ENCODE results near the gene FMN1.

DNA sequence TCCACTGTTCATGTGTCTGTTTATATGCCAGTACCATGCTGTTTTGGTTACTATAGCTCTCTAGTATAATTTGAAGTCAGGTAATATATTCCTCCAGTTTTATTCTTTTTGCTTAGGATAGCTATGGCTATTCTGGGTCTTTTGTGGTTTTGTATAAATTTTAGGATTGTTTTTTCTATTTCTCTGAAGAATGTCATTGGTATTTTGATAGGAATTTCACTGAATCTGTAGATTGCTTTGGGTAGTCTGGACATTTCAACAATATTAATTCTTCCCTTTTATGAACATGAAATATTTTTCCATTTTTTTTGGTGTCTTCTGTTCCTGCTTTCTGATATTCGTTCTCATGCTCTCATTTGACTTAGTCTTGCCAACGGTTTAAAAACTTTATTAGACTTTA, 437.1 kb downstream of the FMN1 start:
- TF ChIP-seq, protein P1, sequence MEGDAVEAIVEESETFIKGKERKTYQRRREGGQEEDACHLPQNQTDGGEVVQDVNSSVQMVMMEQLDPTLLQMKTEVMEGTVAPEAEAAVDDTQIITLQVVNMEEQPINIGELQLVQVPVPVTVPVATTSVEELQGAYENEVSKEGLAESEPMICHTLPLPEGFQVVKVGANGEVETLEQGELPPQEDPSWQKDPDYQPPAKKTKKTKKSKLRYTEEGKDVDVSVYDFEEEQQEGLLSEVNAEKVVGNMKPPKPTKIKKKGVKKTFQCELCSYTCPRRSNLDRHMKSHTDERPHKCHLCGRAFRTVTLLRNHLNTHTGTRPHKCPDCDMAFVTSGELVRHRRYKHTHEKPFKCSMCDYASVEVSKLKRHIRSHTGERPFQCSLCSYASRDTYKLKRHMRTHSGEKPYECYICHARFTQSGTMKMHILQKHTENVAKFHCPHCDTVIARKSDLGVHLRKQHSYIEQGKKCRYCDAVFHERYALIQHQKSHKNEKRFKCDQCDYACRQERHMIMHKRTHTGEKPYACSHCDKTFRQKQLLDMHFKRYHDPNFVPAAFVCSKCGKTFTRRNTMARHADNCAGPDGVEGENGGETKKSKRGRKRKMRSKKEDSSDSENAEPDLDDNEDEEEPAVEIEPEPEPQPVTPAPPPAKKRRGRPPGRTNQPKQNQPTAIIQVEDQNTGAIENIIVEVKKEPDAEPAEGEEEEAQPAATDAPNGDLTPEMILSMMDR (IDR thresholded peaks at IDR 0.05 in 8 of 11, conservative IDR thresholded peaks at IDR 0.05 in 3 of 11): no peak
- no peak for TF ChIP-seq POLR2A (IDR thresholded peaks at IDR 0.05)
- TF ChIP-seq POLR2AphosphoS5 (IDR thresholded peaks at IDR 0.05): no peak
